ENCODE results near the gene SLC23A1.
"Not testable (repeated sequence)": the region's sequence is repeated elsewhere in the genome, so short reads cannot be mapped to it uniquely, and the experiment has no call there.

SLC23A1 gene

GRCh38 chr5:139389701-139390638, 6.9 kb upstream of the SLC23A1 start, which contains the start of gene MZB1:
Gene MZB1, minus strand, starts transcription at chr5:139389913. Its CDS starts 57 bp downstream, at chr5:139389856.
- TF ChIP-seq, protein P1, sequence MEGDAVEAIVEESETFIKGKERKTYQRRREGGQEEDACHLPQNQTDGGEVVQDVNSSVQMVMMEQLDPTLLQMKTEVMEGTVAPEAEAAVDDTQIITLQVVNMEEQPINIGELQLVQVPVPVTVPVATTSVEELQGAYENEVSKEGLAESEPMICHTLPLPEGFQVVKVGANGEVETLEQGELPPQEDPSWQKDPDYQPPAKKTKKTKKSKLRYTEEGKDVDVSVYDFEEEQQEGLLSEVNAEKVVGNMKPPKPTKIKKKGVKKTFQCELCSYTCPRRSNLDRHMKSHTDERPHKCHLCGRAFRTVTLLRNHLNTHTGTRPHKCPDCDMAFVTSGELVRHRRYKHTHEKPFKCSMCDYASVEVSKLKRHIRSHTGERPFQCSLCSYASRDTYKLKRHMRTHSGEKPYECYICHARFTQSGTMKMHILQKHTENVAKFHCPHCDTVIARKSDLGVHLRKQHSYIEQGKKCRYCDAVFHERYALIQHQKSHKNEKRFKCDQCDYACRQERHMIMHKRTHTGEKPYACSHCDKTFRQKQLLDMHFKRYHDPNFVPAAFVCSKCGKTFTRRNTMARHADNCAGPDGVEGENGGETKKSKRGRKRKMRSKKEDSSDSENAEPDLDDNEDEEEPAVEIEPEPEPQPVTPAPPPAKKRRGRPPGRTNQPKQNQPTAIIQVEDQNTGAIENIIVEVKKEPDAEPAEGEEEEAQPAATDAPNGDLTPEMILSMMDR (IDR thresholded peaks at IDR 0.05; ENCODE audit: low read depth, low read length, missing control alignments): no peak
- peak within 1 kb of the TSS; percentile 88 for H3K4me3 ChIP-seq (ENCODE audit: low read depth, low read length)
- peak; percentile 95 for DNase-seq (ENCODE audit: low read depth)

- TF ChIP-seq, protein P1 (IDR thresholded peaks at IDR 0.05; ENCODE audit: low read depth, low read length, missing control alignments): no peak
- no peak for DNase-seq (ENCODE audit: low read depth)
- peak overlapping the region; percentile 88 for H3K4me3 ChIP-seq (ENCODE audit: low read depth, low read length)
Measured at GRCh38 chr5:139388198-139388821, 5.2 kb upstream of the SLC23A1 start.

- TF ChIP-seq, protein P1 (IDR thresholded peaks at IDR 0.05; ENCODE audit: low read depth, low read length, missing control alignments): no peak
- DNase-seq (ENCODE audit: low read depth): no peak
- H3K4me3 ChIP-seq (ENCODE audit: low read depth, low read length): peak overlapping the region; percentile 88
Measured at GRCh38 chr5:139387611-139388197, 4.6 kb upstream of the SLC23A1 start.

DNA sequence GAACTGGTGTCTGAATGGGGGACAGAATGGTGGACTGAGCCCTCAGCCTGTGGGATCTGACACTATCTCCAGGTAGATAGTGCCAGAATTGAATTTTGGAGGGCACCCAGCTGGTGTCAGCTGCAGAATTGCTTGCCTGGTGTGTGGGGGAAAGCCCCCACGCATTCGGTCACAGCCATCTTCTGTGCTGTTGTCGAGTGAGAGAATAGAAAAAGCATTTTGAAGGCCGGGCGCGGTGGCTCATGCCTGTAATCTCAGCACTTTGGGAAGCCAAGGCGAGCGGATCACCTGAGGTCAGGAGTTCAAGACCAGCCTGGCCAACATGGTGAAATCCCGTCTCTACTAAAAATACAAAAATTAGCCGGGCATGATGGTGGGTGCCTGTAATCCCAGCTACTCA, 3.9 kb upstream of the SLC23A1 start:
- DNase-seq (ENCODE audit: low read depth); H3K4me3 ChIP-seq (ENCODE audit: low read depth, low read length): not testable (repeated sequence)

- no peak for DNase-seq (ENCODE audit: low read depth)
- TF ChIP-seq, protein P1 (IDR thresholded peaks at IDR 0.05; ENCODE audit: low read depth, low read length, missing control alignments): no peak
- H3K4me3 ChIP-seq (ENCODE audit: low read depth, low read length): no peak overlapping the region
Measured at GRCh38 chr5:139386050-139386438, 2.9 kb upstream of the SLC23A1 start.

DNA sequence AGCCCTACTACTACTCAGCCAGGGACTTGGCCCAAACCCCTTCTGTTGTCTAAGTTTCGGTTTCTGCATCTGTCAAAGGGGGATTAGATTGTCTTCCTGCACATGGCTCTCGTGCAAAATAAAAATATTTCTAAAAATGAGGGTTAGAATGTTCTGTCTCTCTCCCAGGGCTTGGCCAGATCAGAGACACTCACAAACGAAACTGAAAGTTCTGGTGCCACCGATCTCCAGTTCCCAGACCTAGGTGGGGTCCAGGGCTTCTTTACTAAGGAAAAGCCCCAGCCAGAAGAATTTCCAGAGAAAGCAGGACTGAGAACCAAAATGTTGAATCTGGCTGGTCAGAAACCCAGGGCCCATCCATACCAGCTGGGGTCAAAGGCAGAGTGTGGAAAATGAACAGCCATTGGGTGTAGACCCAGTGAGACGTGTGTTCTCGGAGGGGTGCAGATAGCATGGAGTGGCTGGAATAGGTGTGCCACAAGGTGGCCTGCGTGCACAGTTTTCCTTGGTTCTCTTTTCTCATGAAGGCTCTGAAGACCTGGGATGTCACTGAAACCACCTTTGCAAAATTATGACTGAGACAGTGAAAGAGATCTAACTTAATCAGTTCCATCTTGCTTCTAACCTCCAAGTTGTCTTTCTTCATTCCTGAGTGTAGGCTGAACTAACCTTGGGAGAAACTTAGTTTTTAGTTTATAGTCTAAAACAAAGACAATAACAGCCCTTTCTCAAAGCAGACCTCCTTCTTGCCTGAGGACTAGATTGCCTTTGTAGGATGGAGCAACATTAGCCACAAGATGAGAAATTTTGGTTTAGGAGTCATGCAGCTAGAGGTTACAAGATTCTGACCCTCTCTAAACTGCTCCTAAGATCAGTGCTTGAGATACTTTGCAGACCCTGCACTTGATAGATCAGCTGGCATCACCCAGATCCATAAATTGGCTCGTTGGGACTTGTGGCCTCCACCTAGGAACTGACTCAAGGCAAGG, 2.3 kb upstream of the SLC23A1 start:
- TF ChIP-seq, protein P1 (IDR thresholded peaks at IDR 0.05; ENCODE audit: low read depth, low read length, missing control alignments): peak; percentile 29
- peak overlapping the region; percentile 20; the same call in 1 of the 2 replicates for H3K4me3 ChIP-seq (ENCODE audit: low read depth, low read length)
- no peak for DNase-seq (ENCODE audit: low read depth)

All from GM12864 (cell line).